DMS79 treated with DMSO at 0.1 percent for 48 hours (cell line): ENCODE measurements around the gene CLIC4.

Experiments used
- DNase-seq: peaks from one replicate; lab custom pipeline; 2025; lab: John Stamatoyannopoulos, UW

Gene CLIC4

GRCh38 chr1:24859063-24860010 lies 114.1 kb downstream of the CLIC4 start:
- no peak for DNase-seq

- DNase-seq, result no peak
These were observed 115.6 kb downstream of the CLIC4 start for GRCh38 chr1:24860841-24861240.

GRCh38 chr1:24861821-24862727 lies 116.8 kb downstream of the CLIC4 start:
- DNase-seq, result peak; percentile 90

- no peak for DNase-seq
These were observed 117.7 kb downstream of the CLIC4 start for GRCh38 chr1:24862775-24863483.

- no peak for DNase-seq
These were observed 119.1 kb downstream of the CLIC4 start for GRCh38 chr1:24864370-24864777.

- DNase-seq, result no peak
These were observed 119.9 kb downstream of the CLIC4 start for GRCh38 chr1:24865168-24865567.

GRCh38 chr1:24865587-24865986 lies 120.3 kb downstream of the CLIC4 start:
- DNase-seq, result no peak

- no peak for DNase-seq
These were observed 121.2 kb downstream of the CLIC4 start for GRCh38 chr1:24866211-24867083.

- DNase-seq, result no peak
These were observed 122.0 kb downstream of the CLIC4 start for GRCh38 chr1:24867084-24867870.

- no peak for DNase-seq
These were observed 123.0 kb downstream of the CLIC4 start for GRCh38 chr1:24868016-24868875.

- DNase-seq, result no peak
These were observed 125.4 kb downstream of the CLIC4 start for GRCh38 chr1:24870551-24871195.

GRCh38 chr1:24871306-24871901 lies 126.2 kb downstream of the CLIC4 start:
- DNase-seq, result no peak

GRCh38 chr1:24872061-24872850 lies 127.0 kb downstream of the CLIC4 start:
- no peak for DNase-seq

- no peak for DNase-seq
These were observed 127.9 kb downstream of the CLIC4 start for GRCh38 chr1:24873148-24873547.

- no peak for DNase-seq
These were observed 128.8 kb downstream of the CLIC4 start for GRCh38 chr1:24874056-24874455.

- DNase-seq, result peak; percentile 44
These were observed 129.5 kb downstream of the CLIC4 start for GRCh38 chr1:24874611-24875234.

- no peak for DNase-seq
These were observed 130.0 kb downstream of the CLIC4 start for GRCh38 chr1:24875257-24875656.
